NCI-H526 treated with DMSO at 0.1 percent for 48 hours (cell line): ENCODE measurements around the gene CD1B.
"Not testable (repeated sequence)": the region's sequence is repeated elsewhere in the genome, so short reads cannot be mapped to it uniquely, and the experiment has no call there.

Source experiments
- DNase-seq: peaks from one replicate; lab custom pipeline; 2025; lab: John Stamatoyannopoulos, UW

The CD1B gene

DNA sequence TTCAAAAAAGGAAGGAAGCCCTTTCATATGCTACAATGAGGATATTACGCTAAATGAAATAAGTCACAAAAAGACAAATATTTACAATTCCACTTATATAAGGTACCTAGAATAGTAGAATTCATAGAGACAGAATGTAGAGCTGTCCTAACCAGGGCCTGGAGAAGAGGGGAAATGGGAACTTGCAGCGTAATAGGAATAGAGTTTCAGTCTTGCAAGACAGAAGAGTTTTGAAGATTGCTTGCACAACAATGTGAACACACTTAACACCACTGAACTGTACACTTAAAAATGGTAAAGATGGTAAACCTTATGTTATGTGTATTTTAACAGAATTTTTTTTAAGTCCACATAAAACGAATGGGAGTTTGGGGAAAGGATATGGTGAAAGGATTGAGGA, 2.9 kb downstream of the CD1B start:
- DNase-seq: no peak

GRCh38 chr1:158327481-158327880, 3.9 kb downstream of the CD1B start:
- no peak for DNase-seq

- no peak for DNase-seq
These were observed 6.9 kb downstream of the CD1B start for GRCh38 chr1:158324395-158324794.

GRCh38 chr1:158323866-158324265, 7.5 kb downstream of the CD1B start:
- no peak for DNase-seq

DNA sequence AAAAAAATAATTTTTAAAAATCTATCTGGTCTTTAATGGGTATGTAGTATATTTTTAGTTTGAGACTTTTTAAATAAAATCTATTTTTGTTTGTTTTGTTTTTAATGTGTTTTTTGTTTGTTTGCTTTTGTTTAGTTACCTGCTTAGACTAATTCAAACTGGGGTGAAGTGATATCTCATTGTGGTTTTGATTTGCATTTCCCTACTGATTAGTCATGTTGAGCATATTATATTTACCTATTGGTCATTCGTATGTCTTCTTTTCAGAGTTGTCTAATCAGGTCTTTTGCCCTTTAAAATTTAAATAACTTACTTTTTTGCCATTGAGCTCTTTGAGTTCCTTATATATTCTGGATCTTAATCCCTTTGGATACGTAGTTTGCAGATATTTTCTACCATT, 20.3 kb downstream of the CD1B start:
- DNase-seq: no peak

DNA sequence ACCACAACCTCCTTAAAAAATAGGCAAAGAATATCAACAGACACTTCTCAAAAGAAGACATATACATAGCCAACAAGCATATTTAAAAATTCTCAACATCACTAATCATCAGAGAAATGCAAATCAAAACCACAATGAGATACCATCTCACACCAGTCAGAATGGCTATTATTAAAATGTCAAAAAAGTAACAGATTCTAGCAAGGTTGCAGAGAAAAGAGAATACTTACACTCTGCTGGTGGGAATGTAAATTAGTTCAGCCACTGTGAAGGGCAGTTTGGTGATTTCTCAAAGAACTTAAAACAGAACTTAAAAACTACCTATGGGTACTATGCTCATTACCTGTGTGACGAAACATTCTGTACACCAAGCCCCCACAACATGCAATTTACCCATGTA, 20.7 kb downstream of the CD1B start:
- no peak for DNase-seq

DNA sequence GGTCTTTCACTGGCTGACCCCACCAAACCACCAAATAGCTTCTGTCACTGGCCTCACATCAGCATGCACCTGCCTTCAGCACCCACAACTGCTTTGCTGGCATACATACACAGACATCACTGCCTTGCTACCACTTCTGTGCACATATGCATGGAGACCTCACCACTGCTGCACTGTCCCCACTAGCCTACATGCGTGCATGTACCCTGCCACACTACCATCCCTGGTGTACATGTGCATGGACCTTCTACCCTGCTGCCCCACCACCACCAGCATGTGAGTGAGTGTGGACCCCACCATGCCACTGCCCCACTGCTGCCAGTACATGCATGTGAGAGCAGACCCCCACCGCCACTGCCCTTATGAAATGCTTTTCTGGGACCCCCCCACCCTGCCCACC, 35.5 kb downstream of the CD1B start:
- no peak for DNase-seq

GRCh38 chr1:158290321-158290844, 40.9 kb downstream of the CD1B start:
- no peak for DNase-seq

DNA sequence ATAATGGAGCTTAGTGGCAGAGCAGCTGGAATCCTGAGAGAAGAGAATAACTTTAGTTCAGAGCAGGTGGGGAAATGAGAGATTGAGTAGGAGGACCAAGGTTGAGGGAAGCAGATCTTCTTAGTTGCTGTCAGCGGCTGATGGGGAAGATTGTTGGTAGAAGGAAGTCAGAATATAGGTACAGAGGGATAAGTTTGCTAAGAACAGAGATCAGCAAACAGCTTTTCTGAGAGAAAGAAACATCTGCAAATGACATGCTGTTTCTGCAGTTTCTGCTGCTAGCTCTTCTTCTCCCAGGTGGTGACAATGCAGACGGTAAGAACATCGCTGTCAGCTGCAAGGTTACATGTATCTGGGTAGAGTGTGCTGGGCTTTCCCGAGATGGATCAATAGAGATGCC, 41.5 kb downstream of the CD1B start, which contains the start of gene CD1C:
Gene CD1C, plus strand, starts transcription at position 113 of the 400 bp plus-strand sequence. Its CDS starts 142 bp downstream, at position 255.
- DNase-seq: no peak

- no peak for DNase-seq
These were observed 44.4 kb downstream of the CD1B start for GRCh38 chr1:158286941-158287346.

DNA sequence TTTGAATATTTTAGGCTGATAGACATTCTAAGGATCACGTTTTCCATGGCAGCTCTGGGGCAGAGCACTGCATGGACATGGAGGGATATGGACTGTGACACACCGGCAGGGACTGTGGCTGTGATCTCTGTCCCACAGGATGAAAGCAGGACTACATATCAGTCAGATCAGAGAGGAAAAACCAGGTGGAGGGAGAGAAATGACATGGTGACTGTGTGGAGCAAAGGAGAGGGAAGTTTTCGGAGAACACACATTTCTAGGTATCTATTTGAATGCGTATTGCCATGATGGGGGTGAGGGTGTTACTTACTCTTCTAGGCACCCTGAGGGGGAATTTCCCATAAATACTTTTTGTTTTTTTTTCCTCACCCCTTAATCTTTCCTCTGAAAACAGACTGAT, 44.8 kb downstream of the CD1B start:
- no peak for DNase-seq

DNA sequence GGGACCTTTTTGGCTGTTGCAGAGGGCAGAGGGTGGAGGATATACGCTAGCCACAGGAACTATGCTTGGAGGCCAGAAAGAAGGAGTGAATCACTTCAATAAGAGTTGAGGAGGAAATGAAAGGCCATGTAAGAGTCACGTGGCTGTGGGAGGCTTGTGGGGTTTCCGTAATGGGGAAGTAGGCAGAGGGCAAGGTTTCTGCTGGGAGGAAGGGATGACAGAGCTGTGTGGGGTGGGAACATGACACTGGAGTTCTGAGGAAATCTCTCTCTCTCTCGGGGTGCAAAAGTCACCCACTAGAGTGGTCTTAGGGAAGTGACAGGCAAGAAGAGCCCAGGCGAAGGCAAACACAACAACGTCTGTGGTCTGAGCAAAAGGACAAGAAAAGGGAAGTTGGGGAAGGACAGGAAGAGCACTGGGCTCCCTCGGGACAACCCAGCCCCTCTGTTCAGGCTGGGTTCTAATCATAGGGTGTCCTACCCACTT, 45.5 kb downstream of the CD1B start:
- no peak for DNase-seq

DNA sequence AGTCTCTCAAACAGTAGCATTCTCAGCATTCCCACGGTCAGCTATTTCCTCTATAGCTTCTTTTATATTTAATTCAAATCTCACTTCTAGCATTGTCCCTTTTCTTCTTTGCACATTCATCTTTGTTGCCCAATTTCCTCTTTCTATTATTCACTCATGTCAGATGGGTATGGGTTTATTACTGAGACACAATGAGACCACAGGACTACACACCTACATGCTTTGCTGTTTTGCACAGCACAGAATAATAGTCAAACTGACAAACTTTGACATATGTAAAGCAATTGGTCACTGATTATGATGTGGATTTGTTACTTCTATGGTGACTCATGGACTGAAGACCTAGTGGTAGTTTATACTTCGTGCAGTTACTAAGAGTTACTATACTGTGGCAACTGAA, 47.4 kb downstream of the CD1B start:
- no peak for DNase-seq

DNA sequence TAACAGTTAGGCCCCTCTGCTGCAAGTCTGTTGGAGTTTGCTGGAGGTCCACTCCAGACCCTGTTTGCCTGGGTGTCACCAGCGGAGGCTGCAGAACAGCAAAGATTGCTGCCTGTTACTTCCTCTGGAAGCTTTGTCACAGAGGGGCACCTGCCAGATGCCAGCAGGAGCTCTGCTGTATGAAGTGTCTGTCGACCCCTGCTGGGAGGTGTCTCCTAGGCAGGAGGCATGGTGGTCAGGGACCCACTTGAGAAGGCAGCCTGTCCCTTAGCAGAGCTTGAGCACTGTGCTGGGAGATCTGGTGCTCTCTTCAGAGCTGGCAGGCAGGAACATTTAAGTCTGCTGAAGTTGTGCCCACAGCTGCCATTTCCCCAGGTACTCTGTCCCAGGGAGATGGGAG, 48.9 kb downstream of the CD1B start:
- not testable (repeated sequence) for DNase-seq
